Omental fat pad (tissue), 4 donors: Measurements from ENCODE around the gene ADAP1. TPM values are rescaled to one million over a fixed set of nuclear protein-coding genes. Genes with fewer than 3 reads are reported as not detected.

Experiments used
- ATAC-seq: fragments of 150-250 bp; one replicate; pipeline ENCODE4 v1.9.1; 2016; ENCODE audit warnings: mild to moderate bottlenecking, moderate library complexity; ENCODE audit not compliant: low FRiP score
- DNase-seq: peaks from one replicate; pipeline ENCODE4 v3.0.0-alpha.2; 2019; ENCODE audit warnings: low spot score
- CTCF ChIP-seq, 3 donors: fragments of 450-650 bp; IDR thresholded peaks; one replicate each; pipeline ENCODE4 v1.5.1; 2016 to 2017; ENCODE audit warnings: antibody characterized with exemption in 3 of 3, mild to moderate bottlenecking in 3 of 3, moderate library complexity in 2 of 3
- total RNA-seq, 4 donors: library from RNA; depleted of rRNA; stranded (reverse); fragments of >200 nt; gene quantifications; one replicate each; pipeline ENCODE4 v1.1.0, GENCODE V29; 2016

The ADAP1 gene
- total RNA-seq, 4 donors from 2014 or later, result 6.7 to 21.7 (median 14.4) TPM

DNA sequence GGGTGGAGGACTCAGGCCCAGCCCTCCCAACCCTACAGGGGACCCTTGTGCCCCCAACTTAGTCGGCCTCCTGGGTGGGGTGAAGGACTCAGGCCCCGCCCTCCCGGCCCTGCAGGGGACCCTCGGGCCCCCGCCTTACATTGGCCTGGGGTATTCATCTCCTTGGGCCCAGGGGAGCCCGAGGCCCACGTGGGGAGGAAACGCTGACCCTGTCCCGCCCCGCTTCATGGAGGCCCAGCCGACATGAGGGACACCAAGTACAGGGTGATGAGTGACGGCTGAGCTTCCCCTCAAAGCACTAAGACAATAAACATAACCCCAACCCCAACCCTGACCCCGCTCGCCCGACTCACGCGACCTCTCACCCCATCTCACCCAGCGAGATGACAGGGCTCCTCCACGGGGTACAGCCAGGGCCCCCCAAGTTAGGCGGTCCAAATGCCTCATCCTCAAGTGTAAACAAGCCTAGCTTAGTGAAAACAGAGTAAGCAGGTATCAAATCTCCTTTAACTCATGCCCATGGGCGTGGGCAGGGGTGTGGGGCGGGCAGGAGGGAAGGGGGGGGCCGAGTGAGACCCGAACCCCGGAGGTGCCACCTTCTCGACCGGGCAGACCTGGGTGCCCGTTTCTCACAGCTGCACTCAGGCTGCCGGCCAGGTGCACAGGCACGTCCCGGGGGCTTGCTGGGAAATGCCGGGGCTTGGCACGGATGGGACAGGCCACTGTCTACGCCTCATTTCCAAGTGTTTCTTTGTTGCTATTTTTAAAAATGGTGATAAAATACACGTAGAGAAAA lies 36.7 kb upstream of the ADAP1 start:
- ATAC-seq (no peak), DNase-seq (no peak)
- TF ChIP-seq CTCF (IDR thresholded peaks at IDR 0.05), result no peak

DNA sequence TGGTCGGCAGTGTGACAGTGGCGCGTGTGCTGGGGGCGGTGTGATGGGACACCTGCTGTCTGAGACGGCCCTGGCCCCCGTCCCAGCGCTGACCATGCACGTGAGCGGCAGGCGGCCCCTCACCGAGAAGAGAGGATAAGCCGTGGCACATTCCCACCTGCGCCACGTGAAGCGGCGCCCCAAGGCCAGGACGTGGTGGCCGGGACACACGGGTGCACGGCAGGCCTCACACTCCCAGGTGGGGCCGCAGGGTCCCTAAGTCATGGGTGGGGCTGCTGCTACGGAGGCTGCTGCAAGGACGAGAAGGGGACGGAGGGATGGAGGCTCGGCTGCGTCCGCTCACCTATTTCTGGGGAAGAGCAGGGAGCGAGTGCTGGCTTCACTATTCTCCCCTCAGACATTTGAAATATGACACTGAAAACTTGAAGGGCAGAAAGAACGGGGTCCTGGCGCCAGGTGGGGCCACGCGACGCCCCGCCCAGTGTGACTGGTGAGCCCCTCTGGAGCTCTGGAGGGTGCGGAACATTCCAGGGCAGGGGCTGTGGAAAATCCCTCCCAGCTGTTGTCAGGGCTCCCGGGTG lies 36.0 kb upstream of the ADAP1 start:
- no peak for ATAC-seq
- TF ChIP-seq CTCF (IDR thresholded peaks at IDR 0.05), result no peak
- no peak for DNase-seq

- no peak for TF ChIP-seq CTCF (IDR thresholded peaks at IDR 0.05)
- ATAC-seq (no peak), DNase-seq (no peak)
Observed at GRCh38 chr7:988963-989529, 34.6 kb upstream of the ADAP1 start.

- no peak for TF ChIP-seq CTCF (IDR thresholded peaks at IDR 0.05)
- ATAC-seq (peak; percentile 20), DNase-seq (no peak)
Observed at GRCh38 chr7:988426-988911, 34.0 kb upstream of the ADAP1 start.

GRCh38 chr7:987909-988308 lies 33.4 kb upstream of the ADAP1 start:
- no peak for DNase-seq
- TF ChIP-seq CTCF (IDR thresholded peaks at IDR 0.05), result no peak
- ATAC-seq, result no peak

GRCh38 chr7:986766-987751 lies 32.6 kb upstream of the ADAP1 start:
- ATAC-seq, result no peak
- no peak for TF ChIP-seq CTCF (IDR thresholded peaks at IDR 0.05)
- DNase-seq, result no peak
